ENCODE data around the gene AKNA.

DNA sequence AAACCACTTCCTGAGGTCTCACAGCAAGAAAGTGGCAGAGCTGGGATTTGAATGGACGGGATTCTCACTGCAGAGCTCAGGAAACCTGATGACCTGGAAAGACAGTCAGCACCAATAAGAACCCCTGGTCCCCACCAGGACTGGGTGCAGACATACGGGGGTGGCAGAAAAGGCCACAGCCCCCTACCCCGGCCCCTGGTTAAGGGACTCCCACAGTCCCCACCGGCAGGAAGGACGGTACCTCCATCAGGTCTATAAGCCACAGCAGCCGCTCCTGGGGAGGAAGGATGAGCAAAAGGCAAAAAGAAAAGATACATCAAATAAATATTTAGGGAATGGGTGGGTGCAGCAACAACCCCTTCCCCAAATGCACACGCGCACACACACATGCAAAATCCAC lies 32.0 kb upstream of the AKNA start:
- TF ChIP-seq REST (IDR thresholded peaks at IDR 0.05; ENCODE audit: insufficient read depth in 1 of 2, low read depth in 2 of 2, low read length in 2 of 2) (no peak), TAF1 (IDR thresholded peaks at IDR 0.05; ENCODE audit: borderline replicate concordance, insufficient read depth, low read length) (no peak), POLR2AphosphoS5 (IDR thresholded peaks at IDR 0.05; ENCODE audit: low read depth, low read length) (no peak)

Measured in PFSK-1 (cell line).